SU-DHL-6 (cell line): ENCODE results near the gene IVD.

Experiments
- H2AFZ ChIP-seq: fragments of 200-600 bp; sonication (generic); 2 replicates; pipeline ENCODE4 v1.6.1; 2014; ENCODE audit warnings: low read depth, mild to moderate bottlenecking, moderate library complexity, mixed read lengths, antibody characterized with exemption, low read length; ENCODE audit not compliant: severe bottlenecking
- H3F3A ChIP-seq: fragments of 200-600 bp; shearing (Covaris generic); 2 replicates; pipeline ENCODE4 v1.6.0; 2016; ENCODE audit warnings: antibody characterized with exemption, mild to moderate bottlenecking; ENCODE audit not compliant: insufficient read depth
- H3K27ac ChIP-seq: fragments of 200-600 bp; sonication (generic); 2 replicates; pipeline ENCODE4 v1.5.1; 2016; ENCODE audit warnings: low read depth, mild to moderate bottlenecking, low read length, moderate library complexity, mixed read lengths
- H3K27me3 ChIP-seq: fragments of 200-600 bp; sonication (generic), shearing (Covaris generic); 2 replicates; pipeline ENCODE4 v1.6.0; 2014; ENCODE audit warnings: mild to moderate bottlenecking, low read length
- H3K36me3 ChIP-seq: fragments of 200-600 bp; sonication (generic); 2 replicates; pipeline ENCODE4 v1.6.1; 2014; ENCODE audit warnings: mild to moderate bottlenecking, low read length, mixed read lengths
- H3K4me2 ChIP-seq: fragments of 300-600, 200-600 bp; shearing (Covaris generic), sonication (generic); 2 replicates; pipeline ENCODE4 v1.6.0; 2014; ENCODE audit warnings: low read length, low read depth, mild to moderate bottlenecking; ENCODE audit not compliant: poor library complexity, severe bottlenecking
- H3K4me3 ChIP-seq: fragments of 200-600 bp; sonication (generic); 2 replicates; pipeline ENCODE4 v1.5.1; 2014; ENCODE audit warnings: antibody characterized with exemption, low read length, mild to moderate bottlenecking, mixed read lengths; ENCODE audit not compliant: insufficient read depth, poor library complexity, severe bottlenecking
- H3K79me2 ChIP-seq: fragments of 200-600 bp; sonication (generic); 2 replicates; pipeline ENCODE4 v1.6.1; 2014; ENCODE audit warnings: mild to moderate bottlenecking, low read length, moderate library complexity; ENCODE audit not compliant: insufficient read depth
- H3K9ac ChIP-seq: fragments of 200-600 bp; sonication (generic); 2 replicates; pipeline ENCODE4 v1.7.0; 2014; ENCODE audit warnings: mild to moderate bottlenecking, low read length
- H3K9me2 ChIP-seq: fragments of 200-600 bp; sonication (generic); replicated peaks from 2 replicates; pipeline ENCODE4 v1.6.1; 2014; ENCODE audit warnings: low read length; ENCODE audit not compliant: insufficient read depth
- H3K9me3 ChIP-seq: fragments of 200-600 bp; sonication (generic); 2 replicates; pipeline ENCODE4 v1.6.1; 2014; ENCODE audit warnings: low read length, mixed read lengths; ENCODE audit not compliant: insufficient read depth
- H4K20me1 ChIP-seq: fragments of 200-600 bp; sonication (generic); 2 replicates; pipeline ENCODE4 v1.6.1; 2014; ENCODE audit warnings: low read depth, mild to moderate bottlenecking, antibody characterized with exemption, low read length, moderate library complexity, mixed read lengths
- CTCF ChIP-seq: fragments of 200-600 bp; sonication (generic); IDR thresholded peaks from one replicate; pipeline ENCODE4 v1.5.1; 2017; ENCODE audit warnings: antibody characterized with exemption, mild to moderate bottlenecking, low read length, moderate library complexity; ENCODE audit not compliant: insufficient read depth, poor library complexity, severe bottlenecking
- EZH2phosphoT487 ChIP-seq: fragments of 200-600 bp; sonication (generic), shearing (Covaris generic); conservative IDR thresholded peaks from 2 replicates; pipeline ENCODE4 v1.6.1; 2018; ENCODE audit warnings: mild to moderate bottlenecking, antibody characterized with exemption, low read length, moderate library complexity, mixed read lengths

The IVD gene

GRCh38 chr15:40420071-40420713 lies 14.6 kb downstream of the IVD start:
- no peaks in the 10 kb centered on the region for H3K9me2 ChIP-seq
- no peaks in the 10 kb centered on the region for H3K36me3 ChIP-seq
- TF ChIP-seq CTCF: no peak
- no peak for TF ChIP-seq EZH2phosphoT487
- H3K27ac ChIP-seq: no peak overlapping the region
- peaks cover 6% of the 10 kb centered on the region; the same call in 1 of the 2 replicates for H3F3A ChIP-seq
- H3K9ac ChIP-seq: no peak overlapping the region
- H4K20me1 ChIP-seq: no peaks in the 10 kb centered on the region
- no peaks in the 10 kb centered on the region for H3K27me3 ChIP-seq
- H3K9me3 ChIP-seq: no peaks in the 10 kb centered on the region
- H2AFZ ChIP-seq: no peak overlapping the region
- no peak overlapping the region for H3K4me2 ChIP-seq
- H3K79me2 ChIP-seq: no peaks in the 10 kb centered on the region
- H3K4me3 ChIP-seq: no peak overlapping the region

GRCh38 chr15:40420793-40421192 lies 15.2 kb downstream of the IVD start:
- Histone ChIP-seq H3F3A (peaks cover 6% of the 10 kb centered on the region; the same call in 1 of the 2 replicates), H3K9ac (no peak overlapping the region), H3K36me3 (no peaks in the 10 kb centered on the region), H4K20me1 (no peaks in the 10 kb centered on the region), H3K79me2 (no peaks in the 10 kb centered on the region), H2AFZ (no peak overlapping the region), H3K9me2 (no peaks in the 10 kb centered on the region), H3K4me3 (no peak overlapping the region), H3K4me2 (no peak overlapping the region), H3K27me3 (no peaks in the 10 kb centered on the region), H3K27ac (no peak overlapping the region), H3K9me3 (no peaks in the 10 kb centered on the region)
- no peak for TF ChIP-seq CTCF

- Histone ChIP-seq H3K79me2 (no peaks in the 10 kb centered on the region), H3K4me2 (peak overlapping the region; percentile 20), H3K4me3 (no peak overlapping the region), H3F3A (peaks cover 6% of the 10 kb centered on the region; the same call in 1 of the 2 replicates), H3K9me3 (no peaks in the 10 kb centered on the region), H3K27me3 (no peaks in the 10 kb centered on the region), H3K9me2 (no peaks in the 10 kb centered on the region), H3K9ac (no peak overlapping the region), H3K36me3 (no peaks in the 10 kb centered on the region), H3K27ac (no peak overlapping the region), H4K20me1 (no peaks in the 10 kb centered on the region), H2AFZ (no peak overlapping the region)
- TF ChIP-seq CTCF: peak; percentile 88
- no peak for TF ChIP-seq EZH2phosphoT487
These were observed 15.9 kb downstream of the IVD start for GRCh38 chr15:40421246-40422157.
